ENCODE data around the gene ANKK1. TPM values are rescaled to one million over a fixed set of nuclear protein-coding genes. Genes with fewer than 3 reads are reported as not detected.

Gene ANKK1
- total RNA-seq, 3 donors from 2014 or later: 0.16 TPM; not detected in 2

DNA sequence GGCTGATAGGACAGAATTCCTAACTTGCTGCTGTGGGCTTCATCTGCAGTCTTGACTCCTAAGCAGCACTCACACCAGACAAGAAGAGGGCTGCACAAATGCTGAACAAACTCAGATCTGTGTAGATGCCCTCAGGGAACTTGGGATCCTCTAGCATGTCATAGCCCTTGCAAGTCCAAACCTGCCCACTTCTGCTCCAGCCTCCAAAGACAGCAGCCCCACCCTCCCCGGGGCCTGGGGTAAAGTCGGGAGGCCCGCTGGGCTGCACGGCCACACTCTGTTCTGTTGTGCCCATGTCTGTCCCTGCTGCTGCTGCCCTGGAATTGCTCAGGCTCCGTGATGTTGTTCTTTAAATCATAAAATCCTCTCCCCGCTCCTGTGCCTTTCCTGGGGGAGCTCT lies 59.4 kb downstream of the ANKK1 start:
- no peaks in the 10 kb centered on the region for H3K4me1 Mint-ChIP-seq (ENCODE audit: low read depth)
- H3K4me3 Mint-ChIP-seq: no peak overlapping the region
- H3K36me3 Mint-ChIP-seq (ENCODE audit: insufficient read depth): no peaks in the 10 kb centered on the region
- no peak for ATAC-seq
- no peak for DNase-seq
- H3K9me3 Mint-ChIP-seq: no peaks in the 10 kb centered on the region
- peaks cover 5% of the 10 kb centered on the region for H3K27me3 Mint-ChIP-seq (ENCODE audit: low read depth)

DNA sequence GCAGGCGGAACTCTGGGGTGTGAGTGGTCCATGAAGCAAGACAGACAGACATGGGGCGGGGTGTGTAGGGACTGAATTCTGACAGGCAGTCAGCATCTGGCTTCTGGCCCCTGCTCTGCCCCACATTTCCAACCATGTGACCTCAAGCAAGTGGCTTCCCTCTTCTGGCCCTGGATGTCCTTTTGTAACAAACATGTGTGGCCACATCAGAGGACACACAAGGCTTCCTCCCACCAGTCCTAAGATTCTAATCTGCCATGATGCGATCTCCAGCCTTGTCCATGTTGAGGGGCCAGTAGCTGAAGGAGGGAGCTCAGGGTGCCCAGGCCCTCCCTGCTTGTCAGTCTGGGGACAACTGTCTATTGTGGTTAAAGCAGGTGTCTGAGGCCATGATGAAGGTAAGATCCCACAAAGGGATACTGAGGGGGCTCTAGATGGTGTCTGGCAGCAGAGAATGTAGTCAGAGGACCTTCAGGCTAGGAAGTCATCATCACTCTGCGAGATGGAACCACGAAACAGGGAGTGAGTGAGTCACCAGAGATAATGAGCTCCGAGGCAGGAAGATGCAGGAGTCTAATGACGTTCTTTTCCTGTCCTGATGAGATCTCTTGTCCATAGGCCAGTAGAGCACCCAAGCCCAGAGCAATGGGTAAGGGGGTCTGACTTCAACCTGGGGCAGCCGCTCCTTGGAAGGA lies 60.2 kb downstream of the ANKK1 start:
- Mint-ChIP-seq H3K27me3 (ENCODE audit: low read depth) (peaks cover 5% of the 10 kb centered on the region), H3K4me3 (no peak overlapping the region), H3K4me1 (ENCODE audit: low read depth) (no peaks in the 10 kb centered on the region), H3K9me3 (no peaks in the 10 kb centered on the region), H3K36me3 (ENCODE audit: insufficient read depth) (no peaks in the 10 kb centered on the region)
- no peak for DNase-seq
- no peak for ATAC-seq

DNA sequence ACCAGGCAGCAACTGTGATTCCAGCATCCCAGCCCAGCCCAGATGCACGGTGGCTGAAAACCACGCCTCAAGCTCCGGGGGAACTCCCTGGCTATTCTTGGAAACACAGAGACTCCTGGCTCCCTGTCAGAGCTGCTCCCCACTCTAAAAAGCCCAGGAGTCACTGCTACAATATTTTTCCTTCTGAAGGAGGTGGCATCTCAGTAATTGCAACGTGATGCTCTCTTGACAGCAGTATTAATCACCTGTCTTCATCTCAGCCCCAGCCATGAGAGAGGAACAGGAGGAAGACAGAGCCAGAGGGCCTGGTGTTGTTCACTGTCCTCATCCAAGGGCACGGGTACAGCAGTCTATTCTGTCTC lies 60.7 kb downstream of the ANKK1 start:
- Mint-ChIP-seq H3K27me3 (ENCODE audit: low read depth) (peaks cover 5% of the 10 kb centered on the region), H3K9me3 (no peaks in the 10 kb centered on the region), H3K4me1 (ENCODE audit: low read depth) (no peaks in the 10 kb centered on the region), H3K4me3 (no peak overlapping the region), H3K36me3 (ENCODE audit: insufficient read depth) (no peaks in the 10 kb centered on the region)
- ATAC-seq (no peak), DNase-seq (no peak)

DNA sequence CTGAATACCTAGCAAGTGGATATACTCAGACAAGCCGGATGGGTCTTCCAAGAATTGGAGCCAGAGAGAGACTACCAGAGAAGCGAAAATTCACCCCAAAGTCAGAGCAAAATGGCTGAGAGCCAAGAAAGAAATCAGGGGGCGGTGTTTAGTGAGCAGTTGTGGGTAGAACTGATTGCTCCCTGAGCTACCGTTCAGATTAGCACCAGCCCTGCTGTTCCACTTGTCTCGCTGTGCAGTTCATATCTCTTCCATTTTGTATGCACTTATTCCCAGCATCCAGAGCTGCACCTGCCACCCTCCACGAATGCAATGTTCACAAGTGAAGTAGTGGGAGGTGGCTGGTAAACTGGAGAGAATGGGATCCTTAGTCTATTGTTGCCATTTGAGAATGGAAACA lies 62.2 kb downstream of the ANKK1 start:
- no peaks in the 10 kb centered on the region for H3K4me1 Mint-ChIP-seq (ENCODE audit: low read depth)
- no peak overlapping the region for H3K4me3 Mint-ChIP-seq
- DNase-seq (no peak), ATAC-seq (no peak)
- H3K27me3 Mint-ChIP-seq (ENCODE audit: low read depth): peaks cover 9% of the 10 kb centered on the region
- H3K9me3 Mint-ChIP-seq: no peaks in the 10 kb centered on the region
- H3K36me3 Mint-ChIP-seq (ENCODE audit: insufficient read depth): no peaks in the 10 kb centered on the region

Other genes with a start within 250 kb of the ANKK1 start
- gene TTC12, start 73.2 kb upstream of the ANKK1 start, total RNA-seq: 10 to 100 TPM in 1 of 3 donors, 1 to 10 TPM in 2; 4.0 to 11.0 (median 7.5) TPM
- gene DRD2, start 87.6 kb downstream of the ANKK1 start, total RNA-seq: not detected